Stimulated activated CD4-positive, alpha-beta T cell treated with anti-CD3 and anti-CD28 coated beads, TNF-alpha, amount 100 ng/mL, for 1 hour (primary cell): Measurements from ENCODE around the gene IFNA17.
"Not testable (repeated sequence)": the region's sequence is repeated elsewhere in the genome, so short reads cannot be mapped to it uniquely, and the experiment has no call there.

Experiments used
- DNase-seq, 3 donors: peaks; one replicate each; pipeline ENCODE4 v3.0.0-alpha.2; 2020; ENCODE audit warnings: low read depth in 3 of 3, low spot score in 1 of 3

The IFNA17 gene

GRCh38 chr9:21210782-21211181, 17.2 kb downstream of the IFNA17 start:
- DNase-seq, result not testable (repeated sequence)

DNA sequence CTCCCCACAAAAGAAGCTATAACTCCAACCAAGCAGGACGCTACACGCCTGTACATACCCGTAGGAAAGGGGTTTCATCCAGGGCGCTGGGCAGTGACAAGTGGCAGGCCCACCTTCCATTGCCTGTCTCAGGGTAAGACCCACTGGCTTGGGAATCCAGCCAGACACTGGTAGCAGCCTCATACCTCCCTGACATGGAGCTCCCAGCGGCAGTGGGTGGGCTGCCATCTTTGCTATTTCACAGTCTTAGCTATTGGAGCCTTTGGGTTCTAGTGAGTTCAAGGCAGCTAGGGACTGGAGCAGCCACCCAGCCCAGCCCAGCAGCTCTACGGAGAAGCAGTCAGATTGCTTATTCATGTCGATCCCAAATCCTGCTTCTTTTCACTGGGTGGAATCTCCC, 17.7 kb downstream of the IFNA17 start:
- no peak for DNase-seq

DNA sequence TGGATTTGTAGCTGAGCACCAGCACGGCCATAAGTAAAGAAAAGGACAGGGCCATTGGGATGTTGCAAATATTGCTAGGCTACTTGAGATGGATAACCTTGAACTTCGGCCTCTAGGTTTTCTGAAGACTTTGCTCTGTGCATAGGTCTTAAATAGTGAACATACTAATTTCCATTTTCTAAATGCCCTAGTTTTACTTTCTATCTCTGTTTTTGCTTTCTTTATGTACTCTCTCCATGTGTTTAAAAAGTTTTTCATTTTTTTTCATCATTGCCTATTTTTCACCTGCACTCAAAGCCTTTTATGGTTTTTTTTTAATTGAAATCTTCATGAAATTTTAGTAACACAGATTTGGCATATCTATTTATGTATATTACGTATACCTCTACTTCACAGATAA, 21.0 kb downstream of the IFNA17 start, which contains the start of gene IFNA10:
TSS of gene IFNA10 (minus strand) at position 101 of the 400 bp plus-strand sequence. CDS start at position 55, 46 bp downstream.
- DNase-seq, result not testable (repeated sequence)

DNA sequence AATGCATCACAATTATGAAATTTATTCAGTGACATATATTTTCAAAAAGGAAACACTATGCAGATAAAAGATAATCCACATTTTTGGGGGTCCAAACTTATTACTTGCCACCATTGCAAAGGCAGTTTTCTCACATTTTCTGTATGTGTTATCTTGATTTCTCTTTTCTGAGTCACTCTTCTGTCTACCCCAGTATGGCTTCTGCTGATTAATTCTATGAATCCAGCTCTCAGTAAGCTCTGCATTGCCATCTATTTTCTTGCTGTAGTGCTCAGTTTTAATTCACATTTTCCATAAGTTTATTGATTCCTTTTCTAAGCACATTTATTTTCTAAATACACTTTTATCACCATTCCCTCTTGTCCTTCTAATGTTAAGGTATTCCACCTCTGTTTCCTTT, 22.8 kb downstream of the IFNA17 start:
- DNase-seq, result no peak

DNA sequence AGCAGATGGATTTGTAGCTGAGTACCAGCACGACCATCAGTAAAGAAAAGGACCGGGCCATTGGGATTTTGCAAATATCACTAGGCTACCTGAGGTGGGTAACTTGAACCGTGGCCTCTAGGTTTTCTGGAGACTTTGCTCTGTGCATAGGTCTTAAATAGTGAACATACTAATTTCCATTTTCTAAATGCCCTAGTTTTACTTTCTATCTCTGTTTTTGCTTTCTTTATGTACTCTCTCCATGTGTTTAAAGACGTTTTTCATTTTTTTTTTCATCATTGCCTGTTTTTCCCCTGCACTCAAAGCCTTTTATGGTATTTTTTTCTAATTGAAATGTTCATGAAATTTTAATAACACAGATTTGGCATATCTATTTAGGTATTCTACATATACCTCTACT, 25.9 kb downstream of the IFNA17 start, which contains the start of gene IFNA7:
TSS of gene IFNA7 (minus strand) at position 101 of the 400 bp plus-strand sequence. CDS start at position 61, 40 bp downstream.
- not testable (repeated sequence) for DNase-seq

GRCh38 chr9:21194867-21195776, 32.9 kb downstream of the IFNA17 start:
- peak in 1 of 3 donors; percentile 15 for DNase-seq

- DNase-seq, result not testable (repeated sequence)
Measured at GRCh38 chr9:21187487-21187886, 40.5 kb downstream of the IFNA17 start, which contains the start of gene IFNA4. TSS of gene IFNA4 (minus strand) at chr9:21187587. CDS start at chr9:21187531, 56 bp downstream.

DNA sequence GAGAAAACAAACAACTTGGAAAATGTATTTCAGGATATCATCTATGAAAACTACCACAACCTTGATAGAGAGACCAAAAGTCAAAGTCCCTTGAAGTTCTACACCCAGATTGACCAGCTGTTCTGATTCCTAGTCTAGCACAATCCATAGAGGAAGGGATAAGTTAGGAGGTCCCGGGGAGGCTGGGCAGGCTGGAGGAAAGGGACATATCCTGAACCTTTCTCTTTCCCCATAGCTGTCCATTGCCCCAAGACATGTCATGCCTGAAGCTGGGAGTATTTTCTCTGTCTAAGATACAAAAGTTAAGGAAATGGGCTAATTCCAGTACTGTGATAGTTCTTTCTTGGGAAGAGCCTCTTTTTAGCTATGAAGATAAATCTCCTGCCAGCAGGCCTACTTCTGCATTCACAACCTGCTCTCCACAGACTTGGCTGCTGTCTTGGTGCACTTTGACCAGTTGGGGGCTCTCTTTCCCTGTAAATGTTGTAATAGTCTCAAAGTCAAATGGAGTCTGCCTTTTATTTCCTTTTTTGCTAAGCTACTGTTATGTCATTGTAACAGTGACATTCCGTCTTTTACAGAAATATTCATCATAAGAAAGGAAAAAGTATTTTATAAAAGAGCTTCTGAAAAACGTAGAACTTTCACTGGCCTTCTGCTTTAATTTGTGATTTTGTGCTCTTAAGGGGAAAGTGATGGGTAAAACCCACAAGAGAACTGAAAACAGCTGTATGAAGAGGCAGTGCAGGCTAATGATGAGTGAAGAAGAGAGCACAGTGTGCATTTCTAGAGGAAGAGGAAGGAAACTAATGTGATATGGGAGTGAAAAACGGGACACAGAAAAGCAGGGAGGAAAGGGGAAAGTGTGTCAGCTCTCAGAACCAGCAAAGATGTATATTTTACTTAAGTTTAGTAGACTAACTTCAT, 44.9 kb downstream of the IFNA17 start:
- not testable (repeated sequence) for DNase-seq
